Right lobe of liver (tissue), 6 donors: ENCODE results near the gene TSPAN4. TPM values are rescaled to one million over a fixed set of nuclear protein-coding genes. Genes with fewer than 3 reads are reported as not detected.

Experiments used
- ATAC-seq, 4 donors: fragments of 200-7000 bp; cut with Tn5 transposase; one replicate each; pipeline ENCODE4 v1.9.1; 2020; ENCODE audit warnings: mild to moderate bottlenecking in 4 of 4, moderate library complexity in 4 of 4
- DNase-seq, 3 donors: peaks; one replicate each; pipeline ENCODE4 v3.0.0-alpha.2; 2020
- H3K27ac ChIP-seq, 3 donors: fragments of 200-600 bp; one replicate each; pipeline ENCODE4 v1.8.0; 2022
- H3K27me3 ChIP-seq, 2 donors: fragments of 200-600 bp; one replicate each; pipeline ENCODE4 v1.8.0; 2022
- H3K36me3 ChIP-seq, 4 donors: fragments of 200-600 bp; sonication (generic) in 1 of 4; one replicate each; pipeline versions ENCODE4 v1.5.1 to v1.8.0; 2017 to 2022; ENCODE audit warnings: control low read depth in 1 of 4
- H3K4me1 ChIP-seq, 4 donors: fragments of 200-600 bp; sonication (generic) in 1 of 4; one replicate each; pipeline versions ENCODE4 v1.5.1 to v1.8.0; 2017 to 2022; ENCODE audit warnings: control low read depth in 1 of 4
- H3K4me3 ChIP-seq, 3 donors: fragments of 200-600 bp; one replicate each; pipeline ENCODE4 v1.8.0; 2022
- H3K9me3 ChIP-seq, 4 donors: fragments of 200-600 bp; sonication (generic) in 1 of 4; one replicate each; pipeline versions ENCODE4 v1.5.1 to v1.8.0; 2017 to 2022; ENCODE audit warnings: control low read depth in 1 of 4
- POLR2A ChIP-seq: fragments of 450-650 bp; IDR thresholded peaks from one replicate; pipeline ENCODE4 v1.6.1; 2017; ENCODE audit warnings: antibody characterized with exemption, mild to moderate bottlenecking
- WGBS: methylation state at CpG from one replicate; pipeline ENCODE4 v1.1.6; 2018; ENCODE audit warnings: low coverage, low lambda C conversion rate; ENCODE audit not compliant: insufficient coverage; ENCODE audit errors: missing lambda C conversion rate; 5-methylcytosine and 5-hydroxymethylcytosine counted together
- intact Hi-C, 2 donors: fragments of 100-400 bp; cut with DNase I; formaldehyde crosslinking; loops; one replicate each; pipeline versions ENCODE4 v1.11.2 to v1.14.1; 2022
- total RNA-seq, 6 experiments: library from RNA; depleted of rRNA in 2 of 6; stranded (reverse); fragments of >200 nt in 2 of 6; fragmentation: NEBNext Ultra II Directional in 3 of 6; extraction: Animal tissue kit (Norgen Biotek cat#: 25700) in 3 of 6; gene quantifications; one replicate each; pipeline versions ENCODE4 v1.1.0 to v1.2.4, GENCODE V29; 2016 to 2023
- TF ChIP-seq, protein P1 (sequence below), 4 donors: fragments of 200-600 bp in 3 of 4; fragments of 450-650 bp in 1 of 4; IDR thresholded peaks; one replicate each; pipeline versions ENCODE4 v1.5.1 to v1.8.0; 2016 to 2022; ENCODE audit warnings: antibody characterized with exemption in 4 of 4, mild to moderate bottlenecking in 2 of 4
- donor health status: DM: no; HTN: yes; CAD: no.
- donor health status: DM: no; HTN: no; CAD: no.
- donor health status: DM: no; HTN: no; CAD: no.
- donor health status: DM: no; HTN: yes; CAD: no.
- donor health status: DM: no; HTN: yes; CAD: no.

Gene TSPAN4
- total RNA-seq, 6 experiments from 2014 or later = 14.9 to 80.6 (median 30.5) TPM

DNA sequence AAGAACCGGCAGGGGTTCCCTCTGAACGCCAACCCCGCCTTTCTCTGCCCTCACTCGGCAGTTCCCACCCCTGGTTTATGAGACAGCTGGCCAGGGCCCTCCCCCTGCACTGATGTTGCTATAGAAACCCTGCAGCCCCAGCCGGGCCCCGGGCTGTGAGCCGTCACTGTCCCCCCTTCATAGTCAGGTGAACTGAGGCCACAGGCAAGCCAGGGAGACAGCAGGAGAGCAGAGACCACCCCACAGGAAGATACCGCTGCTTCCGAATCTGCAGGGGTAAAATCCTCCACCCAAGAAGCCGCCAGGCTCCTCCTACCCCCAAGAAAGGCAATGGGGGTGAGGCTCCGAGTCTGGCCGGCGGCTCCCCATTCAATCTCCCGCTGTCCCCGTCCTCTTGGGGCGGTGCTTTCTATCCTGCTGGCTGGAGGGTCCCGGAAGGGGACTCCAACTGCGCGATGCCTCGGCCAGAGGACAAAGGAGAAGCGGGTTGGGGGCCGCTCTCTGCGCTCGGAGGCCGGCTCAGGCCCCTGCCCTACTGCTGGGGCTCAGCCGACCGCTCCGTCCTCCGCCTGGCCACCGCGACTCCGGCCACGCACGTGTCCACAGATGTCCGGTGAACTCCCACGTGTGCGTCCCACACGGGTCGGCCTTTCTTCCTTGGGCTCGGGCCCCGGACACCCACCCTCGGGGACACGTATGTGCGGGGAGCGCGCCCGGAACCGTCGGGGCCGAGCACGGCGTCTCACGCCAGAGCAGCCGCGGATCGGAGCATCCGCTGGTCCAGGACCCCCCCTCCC, 45.2 kb upstream of the TSPAN4 start:
- DNase-seq (peak; percentile 71 to 76 (median 75)), ATAC-seq (peak; percentile 11 to 28 (median 21))
- WGBS = 0% methylated on average over 23 of the region's 57 CpGs
- Histone ChIP-seq H3K9me3 (no peaks in the 10 kb centered on the region), H3K36me3 (peaks cover 0 to 5% (median 0%) of the 10 kb centered on the region in 4 donors), H3K27ac (peak overlapping the region; percentile 70 to 88 (median 85)), H3K4me3 (peak overlapping the region; percentile 63 to 73 (median 67)), H3K4me1 (peaks cover 0 to 30% (median 11%) of the 10 kb centered on the region in 4 donors), H3K27me3 (no peaks in the 10 kb centered on the region)
- intact Hi-C loops = no loop called here
- TF ChIP-seq, protein P1, sequence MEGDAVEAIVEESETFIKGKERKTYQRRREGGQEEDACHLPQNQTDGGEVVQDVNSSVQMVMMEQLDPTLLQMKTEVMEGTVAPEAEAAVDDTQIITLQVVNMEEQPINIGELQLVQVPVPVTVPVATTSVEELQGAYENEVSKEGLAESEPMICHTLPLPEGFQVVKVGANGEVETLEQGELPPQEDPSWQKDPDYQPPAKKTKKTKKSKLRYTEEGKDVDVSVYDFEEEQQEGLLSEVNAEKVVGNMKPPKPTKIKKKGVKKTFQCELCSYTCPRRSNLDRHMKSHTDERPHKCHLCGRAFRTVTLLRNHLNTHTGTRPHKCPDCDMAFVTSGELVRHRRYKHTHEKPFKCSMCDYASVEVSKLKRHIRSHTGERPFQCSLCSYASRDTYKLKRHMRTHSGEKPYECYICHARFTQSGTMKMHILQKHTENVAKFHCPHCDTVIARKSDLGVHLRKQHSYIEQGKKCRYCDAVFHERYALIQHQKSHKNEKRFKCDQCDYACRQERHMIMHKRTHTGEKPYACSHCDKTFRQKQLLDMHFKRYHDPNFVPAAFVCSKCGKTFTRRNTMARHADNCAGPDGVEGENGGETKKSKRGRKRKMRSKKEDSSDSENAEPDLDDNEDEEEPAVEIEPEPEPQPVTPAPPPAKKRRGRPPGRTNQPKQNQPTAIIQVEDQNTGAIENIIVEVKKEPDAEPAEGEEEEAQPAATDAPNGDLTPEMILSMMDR (IDR thresholded peaks at IDR 0.05) = no peak
- no peak for TF ChIP-seq POLR2A

DNA sequence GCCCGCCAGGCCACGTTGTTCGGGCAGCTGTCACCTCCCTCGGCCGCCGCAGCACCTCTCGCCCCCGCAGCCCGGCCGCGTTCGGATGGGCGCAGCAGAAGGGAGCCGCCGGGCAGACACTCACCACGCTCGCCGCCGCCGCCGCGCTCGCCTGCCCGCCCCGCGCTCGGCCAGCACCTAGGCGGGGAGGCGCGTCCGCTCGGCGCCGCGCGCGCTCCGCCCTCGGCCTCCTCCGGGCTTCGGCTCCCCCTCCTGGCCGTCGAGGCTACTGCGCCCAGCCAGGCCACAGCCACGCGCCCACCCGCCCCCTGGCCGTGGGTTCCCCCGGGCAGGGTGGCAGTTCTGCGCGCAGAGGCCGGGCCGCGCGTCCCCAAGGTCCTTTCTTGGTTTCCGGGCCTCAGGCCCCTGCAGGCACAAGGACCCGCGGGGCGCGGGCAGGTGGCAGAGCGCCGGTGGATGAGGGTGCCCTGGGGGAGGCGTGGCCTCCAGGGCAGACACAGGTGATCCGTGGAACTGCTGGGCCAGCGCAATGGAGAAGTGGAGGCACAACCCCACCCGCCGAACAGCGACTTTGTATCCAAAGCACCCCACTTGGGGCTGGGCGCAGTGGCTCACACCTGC, 44.4 kb upstream of the TSPAN4 start, which contains the start of gene SLC25A22:
Gene SLC25A22, minus strand, starts transcription at position 189 of the 621 bp plus-strand sequence. CDS start 3,275 bp downstream, outside the sequence.
- no peak for TF ChIP-seq POLR2A
- TF ChIP-seq, protein P1 (IDR thresholded peaks at IDR 0.05) = peak; percentile 78 to 96 (median 90)
- ATAC-seq (peak; percentile 53 to 69 (median 68)), DNase-seq (peak; percentile 83 to 87 (median 83))
- Histone ChIP-seq H3K9me3 (no peaks in the 10 kb centered on the region), H3K27ac (peak within 1 kb of the TSS; percentile 70 to 88 (median 85)), H3K36me3 (peaks cover 0 to 2% (median 0%) of the 10 kb centered on the region in 4 donors), H3K27me3 (no peaks in the 10 kb centered on the region), H3K4me3 (peak within 1 kb of the TSS; percentile 63 to 73 (median 67)), H3K4me1 (peaks cover 0 to 30% (median 11%) of the 10 kb centered on the region in 4 donors)
- WGBS = 5% methylated on average over 14 of the region's 69 CpGs
- intact Hi-C loops = no loop called here

DNA sequence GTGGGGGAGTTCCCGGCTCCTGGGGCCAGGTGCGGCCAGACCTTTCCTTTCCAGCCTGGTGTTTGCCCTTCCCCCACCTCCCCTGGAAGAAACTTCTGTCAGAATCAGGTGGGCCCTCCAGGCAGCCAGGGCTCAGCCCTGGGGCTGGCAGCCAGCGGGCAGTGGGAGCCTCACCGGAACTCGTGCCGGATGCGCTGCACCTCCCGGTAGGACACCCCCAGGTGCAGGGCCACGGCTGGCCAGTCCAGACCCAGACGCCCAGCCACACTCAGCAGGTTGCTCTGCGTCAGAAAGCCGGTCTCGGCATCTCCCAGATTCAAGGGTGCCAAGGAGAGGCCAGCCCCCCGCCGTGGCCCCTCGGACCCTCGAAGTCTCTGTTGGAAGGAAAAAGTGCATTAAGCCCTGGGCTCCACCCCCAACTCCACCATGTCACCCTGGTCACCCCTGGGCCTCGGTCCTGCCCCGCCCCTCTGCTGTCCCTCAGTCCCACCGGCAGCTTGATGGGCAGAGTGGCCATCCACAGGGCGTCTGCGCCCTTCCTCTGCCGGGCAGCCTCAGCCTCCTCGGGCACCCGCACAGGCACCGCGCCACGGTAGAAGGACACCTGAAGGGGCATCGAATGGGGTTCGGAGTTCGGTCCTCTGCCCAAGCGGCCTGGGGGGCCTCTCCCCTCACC, 42.9 kb upstream of the TSPAN4 start:
- H3K27ac ChIP-seq = no peak overlapping the region
- DNase-seq (peak in 1 of 3 donors; percentile 55), ATAC-seq (no peak)
- no peaks in the 10 kb centered on the region for H3K27me3 ChIP-seq
- intact Hi-C loops = no loop called here
- no CpG with 5 or more reads among the region's 32 CpGs for WGBS
- no peaks in the 10 kb centered on the region for H3K9me3 ChIP-seq
- H3K36me3 ChIP-seq = no peaks in the 10 kb centered on the region
- peaks cover 0 to 35% (median 15%) of the 10 kb centered on the region in 4 donors for H3K4me1 ChIP-seq
- H3K4me3 ChIP-seq = no peak overlapping the region
- TF ChIP-seq POLR2A = no peak
- TF ChIP-seq, protein P1 (IDR thresholded peaks at IDR 0.05) = no peak

DNA sequence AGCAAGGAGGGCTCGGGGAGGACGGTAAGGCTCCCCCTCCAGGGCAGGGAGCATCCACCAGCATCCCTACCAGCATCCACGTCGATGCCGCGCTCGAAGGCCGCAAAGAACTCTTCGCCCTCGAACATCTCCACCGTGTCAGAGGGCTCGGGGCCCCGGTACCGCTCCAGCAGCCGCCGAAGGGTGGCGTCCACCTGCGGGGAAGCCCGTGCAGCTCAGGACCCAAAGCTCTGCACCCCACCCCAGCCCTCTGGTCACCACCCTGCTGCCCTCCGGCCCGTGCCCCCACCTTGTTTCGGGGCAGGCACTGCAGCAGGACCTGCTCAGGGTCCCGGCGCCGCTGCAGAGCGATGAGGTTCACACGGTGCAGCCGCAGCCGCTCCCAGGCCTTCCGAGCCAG, 42.2 kb upstream of the TSPAN4 start:
- Histone ChIP-seq H3K36me3 (no peaks in the 10 kb centered on the region), H3K27ac (no peak overlapping the region), H3K4me1 (peaks cover 0 to 35% (median 15%) of the 10 kb centered on the region in 4 donors), H3K4me3 (no peak overlapping the region), H3K27me3 (no peaks in the 10 kb centered on the region), H3K9me3 (no peaks in the 10 kb centered on the region)
- 82% methylated on average over 9 of the region's 30 CpGs for whole genome bisulfite sequencing
- ATAC-seq (no peak), DNase-seq (peak in 1 of 3 donors; percentile 57)
- intact Hi-C loops = no loop called here
- TF ChIP-seq, protein P1 (IDR thresholded peaks at IDR 0.05) = no peak
- TF ChIP-seq POLR2A = no peak
